ENCODE results near the gene POTEB3.
"Not testable (repeated sequence)": the region's sequence is repeated elsewhere in the genome, so short reads cannot be mapped to it uniquely, and the experiment has no call there.

Gene POTEB3

GRCh38 chr15:21440399-21440798 is at the start of gene POTEB3:
Gene POTEB3, minus strand, starts transcription at chr15:21440499. Its CDS starts 488 bp downstream, at chr15:21440011.
- not testable (repeated sequence) for H3K9ac ChIP-seq (ENCODE audit: low read depth, low read length); H3K36me3 ChIP-seq (ENCODE audit: insufficient read depth, low read length); H3K9me3 ChIP-seq (ENCODE audit: control insufficient read depth, insufficient read depth, low read length); H3K4me1 ChIP-seq (ENCODE audit: insufficient read depth, low read length)

GRCh38 chr15:21453683-21454082 is 13.4 kb upstream of the POTEB3 start:
- H3K36me3 ChIP-seq (ENCODE audit: insufficient read depth, low read length); H3K9ac ChIP-seq (ENCODE audit: low read depth, low read length); H3K9me3 ChIP-seq (ENCODE audit: control insufficient read depth, insufficient read depth, low read length); H3K4me1 ChIP-seq (ENCODE audit: insufficient read depth, low read length): not testable (repeated sequence)

GRCh38 chr15:21451920-21452563 is 11.7 kb upstream of the POTEB3 start:
- not testable (repeated sequence) for H3K9ac ChIP-seq (ENCODE audit: low read depth, low read length); H3K9me3 ChIP-seq (ENCODE audit: control insufficient read depth, insufficient read depth, low read length); H3K36me3 ChIP-seq (ENCODE audit: insufficient read depth, low read length); H3K4me1 ChIP-seq (ENCODE audit: insufficient read depth, low read length)

GRCh38 chr15:21451487-21451886 is 11.2 kb upstream of the POTEB3 start:
- not testable (repeated sequence) for H3K9me3 ChIP-seq (ENCODE audit: control insufficient read depth, insufficient read depth, low read length); H3K4me1 ChIP-seq (ENCODE audit: insufficient read depth, low read length); H3K36me3 ChIP-seq (ENCODE audit: insufficient read depth, low read length); H3K9ac ChIP-seq (ENCODE audit: low read depth, low read length)

- not testable (repeated sequence) for H3K36me3 ChIP-seq (ENCODE audit: insufficient read depth, low read length); H3K9me3 ChIP-seq (ENCODE audit: control insufficient read depth, insufficient read depth, low read length); H3K4me1 ChIP-seq (ENCODE audit: insufficient read depth, low read length); H3K9ac ChIP-seq (ENCODE audit: low read depth, low read length)
Observed at GRCh38 chr15:21407366-21407765, 32.9 kb downstream of the POTEB3 start.

GRCh38 chr15:21401531-21401930 is 38.8 kb downstream of the POTEB3 start:
- not testable (repeated sequence) for H3K36me3 ChIP-seq (ENCODE audit: insufficient read depth, low read length); H3K9me3 ChIP-seq (ENCODE audit: control insufficient read depth, insufficient read depth, low read length); H3K4me1 ChIP-seq (ENCODE audit: insufficient read depth, low read length); H3K9ac ChIP-seq (ENCODE audit: low read depth, low read length)

- not testable (repeated sequence) for H3K4me1 ChIP-seq (ENCODE audit: insufficient read depth, low read length); H3K9ac ChIP-seq (ENCODE audit: low read depth, low read length); H3K36me3 ChIP-seq (ENCODE audit: insufficient read depth, low read length); H3K9me3 ChIP-seq (ENCODE audit: control insufficient read depth, insufficient read depth, low read length)
Observed at GRCh38 chr15:21399111-21399510, 41.2 kb downstream of the POTEB3 start.

- not testable (repeated sequence) for H3K36me3 ChIP-seq (ENCODE audit: insufficient read depth, low read length); H3K9me3 ChIP-seq (ENCODE audit: control insufficient read depth, insufficient read depth, low read length); H3K9ac ChIP-seq (ENCODE audit: low read depth, low read length); H3K4me1 ChIP-seq (ENCODE audit: insufficient read depth, low read length)
Observed at GRCh38 chr15:21398511-21398910, 41.8 kb downstream of the POTEB3 start.

GRCh38 chr15:21397656-21398055 is 42.6 kb downstream of the POTEB3 start:
- H3K4me1 ChIP-seq (ENCODE audit: insufficient read depth, low read length); H3K36me3 ChIP-seq (ENCODE audit: insufficient read depth, low read length); H3K9me3 ChIP-seq (ENCODE audit: control insufficient read depth, insufficient read depth, low read length); H3K9ac ChIP-seq (ENCODE audit: low read depth, low read length): not testable (repeated sequence)

- H3K9ac ChIP-seq (ENCODE audit: low read depth, low read length); H3K36me3 ChIP-seq (ENCODE audit: insufficient read depth, low read length); H3K4me1 ChIP-seq (ENCODE audit: insufficient read depth, low read length); H3K9me3 ChIP-seq (ENCODE audit: control insufficient read depth, insufficient read depth, low read length): not testable (repeated sequence)
Observed at GRCh38 chr15:21397186-21397585, 43.1 kb downstream of the POTEB3 start.

GRCh38 chr15:21385961-21386360 is 54.3 kb downstream of the POTEB3 start:
- not testable (repeated sequence) for H3K9ac ChIP-seq (ENCODE audit: low read depth, low read length); H3K4me1 ChIP-seq (ENCODE audit: insufficient read depth, low read length); H3K9me3 ChIP-seq (ENCODE audit: control insufficient read depth, insufficient read depth, low read length); H3K36me3 ChIP-seq (ENCODE audit: insufficient read depth, low read length)

GRCh38 chr15:21383866-21384485 is 56.3 kb downstream of the POTEB3 start:
- H3K36me3 ChIP-seq (ENCODE audit: insufficient read depth, low read length); H3K4me1 ChIP-seq (ENCODE audit: insufficient read depth, low read length); H3K9ac ChIP-seq (ENCODE audit: low read depth, low read length); H3K9me3 ChIP-seq (ENCODE audit: control insufficient read depth, insufficient read depth, low read length): not testable (repeated sequence)

GRCh38 chr15:21373682-21374081 is 66.6 kb downstream of the POTEB3 start:
- H3K9ac ChIP-seq (ENCODE audit: low read depth, low read length); H3K9me3 ChIP-seq (ENCODE audit: control insufficient read depth, insufficient read depth, low read length); H3K36me3 ChIP-seq (ENCODE audit: insufficient read depth, low read length); H3K4me1 ChIP-seq (ENCODE audit: insufficient read depth, low read length): not testable (repeated sequence)

GRCh38 chr15:21369177-21369576 is 71.1 kb downstream of the POTEB3 start:
- not testable (repeated sequence) for H3K4me1 ChIP-seq (ENCODE audit: insufficient read depth, low read length); H3K36me3 ChIP-seq (ENCODE audit: insufficient read depth, low read length); H3K9ac ChIP-seq (ENCODE audit: low read depth, low read length); H3K9me3 ChIP-seq (ENCODE audit: control insufficient read depth, insufficient read depth, low read length)

GRCh38 chr15:21368625-21369024 is 71.7 kb downstream of the POTEB3 start:
- H3K36me3 ChIP-seq (ENCODE audit: insufficient read depth, low read length); H3K9me3 ChIP-seq (ENCODE audit: control insufficient read depth, insufficient read depth, low read length); H3K4me1 ChIP-seq (ENCODE audit: insufficient read depth, low read length); H3K9ac ChIP-seq (ENCODE audit: low read depth, low read length): not testable (repeated sequence)

Measured in ES-I3 (cell line).